ENCODE data around the gene LCP2.

- TF ChIP-seq, protein P1, sequence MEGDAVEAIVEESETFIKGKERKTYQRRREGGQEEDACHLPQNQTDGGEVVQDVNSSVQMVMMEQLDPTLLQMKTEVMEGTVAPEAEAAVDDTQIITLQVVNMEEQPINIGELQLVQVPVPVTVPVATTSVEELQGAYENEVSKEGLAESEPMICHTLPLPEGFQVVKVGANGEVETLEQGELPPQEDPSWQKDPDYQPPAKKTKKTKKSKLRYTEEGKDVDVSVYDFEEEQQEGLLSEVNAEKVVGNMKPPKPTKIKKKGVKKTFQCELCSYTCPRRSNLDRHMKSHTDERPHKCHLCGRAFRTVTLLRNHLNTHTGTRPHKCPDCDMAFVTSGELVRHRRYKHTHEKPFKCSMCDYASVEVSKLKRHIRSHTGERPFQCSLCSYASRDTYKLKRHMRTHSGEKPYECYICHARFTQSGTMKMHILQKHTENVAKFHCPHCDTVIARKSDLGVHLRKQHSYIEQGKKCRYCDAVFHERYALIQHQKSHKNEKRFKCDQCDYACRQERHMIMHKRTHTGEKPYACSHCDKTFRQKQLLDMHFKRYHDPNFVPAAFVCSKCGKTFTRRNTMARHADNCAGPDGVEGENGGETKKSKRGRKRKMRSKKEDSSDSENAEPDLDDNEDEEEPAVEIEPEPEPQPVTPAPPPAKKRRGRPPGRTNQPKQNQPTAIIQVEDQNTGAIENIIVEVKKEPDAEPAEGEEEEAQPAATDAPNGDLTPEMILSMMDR (IDR thresholded peaks at IDR 0.05), result no peak
- TF ChIP-seq, protein P2, sequence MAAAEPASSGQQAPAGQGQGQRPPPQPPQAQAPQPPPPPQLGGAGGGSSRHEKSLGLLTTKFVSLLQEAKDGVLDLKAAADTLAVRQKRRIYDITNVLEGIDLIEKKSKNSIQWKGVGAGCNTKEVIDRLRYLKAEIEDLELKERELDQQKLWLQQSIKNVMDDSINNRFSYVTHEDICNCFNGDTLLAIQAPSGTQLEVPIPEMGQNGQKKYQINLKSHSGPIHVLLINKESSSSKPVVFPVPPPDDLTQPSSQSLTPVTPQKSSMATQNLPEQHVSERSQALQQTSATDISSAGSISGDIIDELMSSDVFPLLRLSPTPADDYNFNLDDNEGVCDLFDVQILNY (CRISPR knock-in tag; IDR thresholded peaks at IDR 0.05), result no peak
- no peak for TF ChIP-seq CDX4 (CRISPR knock-in tag; IDR thresholded peaks at IDR 0.05; ENCODE audit: borderline replicate concordance)
Measured at GRCh38 chr5:170283296-170283695, 14.3 kb downstream of the LCP2 start.

All from WTC11 (cell line).